ENCODE data around the gene PTPRT. TPM values are rescaled to one million over a fixed set of nuclear protein-coding genes. Genes with fewer than 3 reads are reported as not detected.

PTPRT gene
- total RNA-seq, 1 experiment from 2014 or later: 0.13 TPM

DNA sequence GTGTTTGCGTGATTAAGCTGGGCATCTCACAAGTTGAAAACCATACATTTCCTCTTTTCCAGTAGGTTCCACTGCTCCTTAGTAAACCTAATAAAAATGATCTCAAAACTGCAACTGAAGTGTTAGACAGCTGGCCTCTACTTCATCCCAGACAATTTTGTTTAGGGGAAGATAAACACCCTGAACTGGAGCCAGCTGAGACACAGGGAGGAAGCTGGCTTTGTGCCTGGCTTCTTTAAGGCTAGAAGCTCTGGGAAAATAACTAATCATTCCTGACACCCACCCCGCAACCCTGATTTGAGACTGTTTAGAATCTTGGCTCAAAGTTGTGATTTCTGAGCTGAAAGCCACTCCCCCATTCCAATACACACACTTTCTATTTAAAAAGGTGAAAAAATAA is 11.6 kb downstream of the PTPRT start:
- Histone ChIP-seq H3K4me2 (ENCODE audit: insufficient read depth, insufficient read length, low read length) (no peak overlapping the region), H2BK20ac (ENCODE audit: low read depth, low read length, poor library complexity, severe bottlenecking) (no peak overlapping the region), H4K5ac (ENCODE audit: insufficient read length, low read depth, low read length) (no peak overlapping the region), H2AFZ (ENCODE audit: low read length) (no peak overlapping the region), H3K9me3 (ENCODE audit: control insufficient read depth, low read depth, low read length) (peaks cover 5% of the 10 kb centered on the region), H2AK5ac (ENCODE audit: insufficient read length, low read length) (no peak overlapping the region), H3K14ac (ENCODE audit: insufficient read depth, low read length) (no peak overlapping the region), H3K18ac (ENCODE audit: insufficient read length, low read depth, low read length) (no peak overlapping the region), H2BK120ac (ENCODE audit: low read depth, low read length, poor library complexity, severe bottlenecking) (no peak overlapping the region), H4K8ac (replicated peaks; ENCODE audit: insufficient read length, low read depth, low read length) (no peak overlapping the region), H3K4ac (ENCODE audit: low read depth, low read length) (no peak overlapping the region), H3K4me1 (ENCODE audit: insufficient read depth, low read length) (no peaks in the 10 kb centered on the region), H3K23ac (ENCODE audit: insufficient read length, low read depth, low read length) (no peak overlapping the region), H3K23me2 (ENCODE audit: insufficient read length, low read depth, low read length, poor library complexity, severe bottlenecking) (no peaks in the 10 kb centered on the region), H4K91ac (ENCODE audit: insufficient read length, low read depth, low read length) (no peak overlapping the region), H2BK15ac (ENCODE audit: low read depth, low read length) (no peak overlapping the region), H3K79me2 (ENCODE audit: insufficient read depth, low read length) (no peaks in the 10 kb centered on the region), H2BK12ac (ENCODE audit: insufficient read length, low read depth, low read length) (no peak overlapping the region), H3K56ac (ENCODE audit: insufficient read length, low read depth, low read length) (no peak overlapping the region), H4K20me1 (ENCODE audit: control insufficient read depth, insufficient read depth, insufficient read length) (no peaks in the 10 kb centered on the region), H3K9ac (ENCODE audit: extremely low read depth, insufficient read length, low read length) (no peak overlapping the region), H2BK5ac (ENCODE audit: insufficient read length, low read length) (no peak overlapping the region), H3K27ac (ENCODE audit: insufficient read length, low read depth, low read length) (no peak overlapping the region), H3K27me3 (ENCODE audit: insufficient read depth, low read length) (no peaks in the 10 kb centered on the region), H3T11ph (ENCODE audit: low read length) (no peak overlapping the region), H3K79me1 (ENCODE audit: insufficient read depth, low read depth, low read length, poor library complexity, severe bottlenecking) (no peaks in the 10 kb centered on the region)
- Mint-ChIP-seq H3K4me3 (no peak overlapping the region), H3K9me3 (peaks cover 2 to 3% of the 10 kb centered on the region in 2 experiments; a peak in 3 of 5 replicates), H3K36me3 (ENCODE audit: insufficient read depth in 1 of 3, low read depth in 3 of 3) (no peaks in the 10 kb centered on the region; a peak in 1 of 7 replicates), H3K27me3 (ENCODE audit: low read depth) (peaks cover 20% of the 10 kb centered on the region), H3K27ac (no peak overlapping the region), H3K4me1 (no peaks in the 10 kb centered on the region)
- whole genome bisulfite sequencing (ENCODE audit: extremely low coverage, insufficient read length, low lambda C conversion rate): no CpG with 5 or more reads among the region's 2 CpGs
- DNase-seq: no peak
- TF ChIP-seq CTCF (conservative IDR thresholded peaks at IDR 0.05): no peak
